HEK293 (cell line): Measurements from ENCODE around the gene KCTD15.

Experiments
- CTCF ChIA-PET: fragments of 350-600 bp; formaldehyde crosslinking; extraction: SDS; loops from one replicate; lab custom pipeline; 2021; ENCODE audit warnings: antibody characterized with exemption; lab: Yijun Ruan, JAX
- POLR2A ChIA-PET: fragments of 300-600 bp; formaldehyde crosslinking; extraction: SDS; loops from one replicate; lab custom pipeline; 2020; ENCODE audit warnings: antibody characterized with exemption, inconsistent platforms; lab: Yijun Ruan, JAX
- H3K27ac ChIP-seq: fragments of 200-500 bp; sonication (Bioruptor generic); 2 replicates; pipeline ENCODE4 v1.5.1; 2014; ENCODE audit warnings: low read depth, low read length, control low read depth, inconsistent platforms; ENCODE audit errors: extremely low read depth
- H3K36me3 ChIP-seq, 2 experiments: fragments of 200-500 bp in 1 of 2; sonication (Bioruptor generic) in 1 of 2; 1 replicate in 1 of 2; 2 replicates in 1 of 2; pipeline ENCODE4 v1.5.1; 2014 to 2017; ENCODE audit warnings: inconsistent platforms in 2 of 2, low read length in 2 of 2; ENCODE audit not compliant: control insufficient read depth in 2 of 2, insufficient read depth in 1 of 2
- H3K4me1 ChIP-seq: fragments of 200-500 bp; sonication (Bioruptor generic); 2 replicates; pipeline ENCODE4 v1.5.1; 2014; ENCODE audit warnings: mild to moderate bottlenecking, low read length, inconsistent platforms; ENCODE audit not compliant: control insufficient read depth, insufficient read depth
- H3K4me3 ChIP-seq: 2 replicates; pipeline ENCODE4 v1.5.1; 2011; ENCODE audit warnings: low read depth, mild to moderate bottlenecking, control low read depth, low read length, moderate library complexity
- H3K9me3 ChIP-seq: fragments of 200-500 bp; sonication (Bioruptor generic); 2 replicates; pipeline ENCODE4 v1.5.1; 2014; ENCODE audit warnings: low read depth, low read length, inconsistent platforms; ENCODE audit not compliant: control insufficient read depth, insufficient read depth
- FEZF1 ChIP-seq: fragments of 450-650 bp; formaldehyde crosslinking; IDR thresholded peaks from 2 replicates; pipeline ENCODE4 v1.5.1; 2016; ENCODE audit warnings: missing biosample characterization, missing genetic modification characterization
- KLF17 ChIP-seq: fragments of 450-650 bp; formaldehyde crosslinking; IDR thresholded peaks from 2 replicates; pipeline ENCODE4 v1.5.1; 2016; ENCODE audit warnings: missing biosample characterization, missing genetic modification characterization
- PRDM10 ChIP-seq: fragments of 450-650 bp; formaldehyde crosslinking; IDR thresholded peaks from 2 replicates; pipeline ENCODE4 v1.5.1; 2016; ENCODE audit warnings: missing biosample characterization, missing genetic modification characterization
- ZFHX2 ChIP-seq: fragments of 450-650 bp; formaldehyde crosslinking; conservative IDR thresholded peaks from 2 replicates; pipeline ENCODE4 v1.5.1; 2016; ENCODE audit warnings: missing biosample characterization, missing genetic modification characterization
- ZFP3 ChIP-seq: fragments of 450-650 bp; formaldehyde crosslinking; IDR thresholded peaks from 2 replicates; pipeline ENCODE4 v1.5.1; 2016; ENCODE audit warnings: low read depth, missing biosample characterization, missing genetic modification characterization
- ZIC2 ChIP-seq: fragments of 450-650 bp; formaldehyde crosslinking; IDR thresholded peaks from 2 replicates; pipeline ENCODE4 v1.5.1; 2016; ENCODE audit warnings: missing biosample characterization, missing genetic modification characterization
- ZNF26 ChIP-seq: fragments of 450-650 bp; formaldehyde crosslinking; IDR thresholded peaks from 2 replicates; pipeline ENCODE4 v1.5.1; 2016; ENCODE audit warnings: missing biosample characterization, missing genetic modification characterization
- ZNF426 ChIP-seq: fragments of 450-650 bp; formaldehyde crosslinking; IDR thresholded peaks from 2 replicates; pipeline ENCODE4 v1.5.1; 2017; ENCODE audit warnings: missing biosample characterization, missing genetic modification characterization, mild to moderate bottlenecking, inconsistent platforms, moderate library complexity
- ZNF501 ChIP-seq: fragments of 450-650 bp; formaldehyde crosslinking; IDR thresholded peaks from 2 replicates; pipeline ENCODE4 v1.5.1; 2016; ENCODE audit warnings: missing biosample characterization, missing genetic modification characterization
- ZNF549 ChIP-seq: fragments of 450-650 bp; IDR thresholded peaks from 2 replicates; pipeline ENCODE4 v1.5.1; 2018; ENCODE audit warnings: missing biosample characterization, missing genetic modification characterization, mild to moderate bottlenecking, inconsistent platforms, moderate library complexity
- ZNF561 ChIP-seq: fragments of 450-650 bp; IDR thresholded peaks from 2 replicates; pipeline ENCODE4 v1.5.1; 2018; ENCODE audit warnings: missing biosample characterization, missing genetic modification characterization, borderline replicate concordance
- ZNF837 ChIP-seq: fragments of 450-650 bp; formaldehyde crosslinking; IDR thresholded peaks from 2 replicates; pipeline ENCODE4 v1.5.1; 2016; ENCODE audit warnings: missing biosample characterization, missing genetic modification characterization
- ZSCAN4 ChIP-seq: fragments of 450-650 bp; formaldehyde crosslinking; IDR thresholded peaks from 2 replicates; pipeline ENCODE4 v1.5.1; 2017; ENCODE audit warnings: missing biosample characterization, missing genetic modification characterization

The KCTD15 gene

GRCh38 chr19:33799476-33799875 is 2.8 kb downstream of the KCTD15 start:
- Histone ChIP-seq H3K9me3 (no peaks in the 10 kb centered on the region), H3K27ac (no peak overlapping the region), H3K4me1 (peaks cover 17% of the 10 kb centered on the region), H3K36me3 (peaks cover 19 to 51% of the 10 kb centered on the region in 2 experiments), H3K4me3 (no peak overlapping the region)
- CTCF ChIA-PET: interaction anchor here (1.5 to 1.9 kb wide), 2 partner anchors 22 to 297 kb away, joined by 4 read pairs; no protein-coding TSS in a partner anchor
- TF ChIP-seq ZNF26 (no peak), ZFHX2 (tag by site-specific recombination) (no peak), ZNF837 (tag by site-specific recombination) (no peak), KLF17 (tag by site-specific recombination) (no peak), ZNF501 (tag by site-specific recombination) (no peak)
- POLR2A ChIA-PET: no interaction called here

- no peak overlapping the region for H3K27ac ChIP-seq
- peaks cover 25 to 57% of the 10 kb centered on the region in 2 experiments for H3K36me3 ChIP-seq
- H3K9me3 ChIP-seq: no peaks in the 10 kb centered on the region
- ChIA-PET POLR2A (no interaction called here), CTCF (interaction anchor here (1.5 to 1.9 kb wide), 2 partner anchors 22 to 296 kb away, joined by 4 read pairs; no protein-coding TSS in a partner anchor)
- peaks cover 10% of the 10 kb centered on the region for H3K4me1 ChIP-seq
- TF ChIP-seq ZNF549 (tag by site-specific recombination): no peak
- TF ChIP-seq ZIC2 (tag by site-specific recombination): peak; percentile 42; the same call in 1 of the 2 replicates
- TF ChIP-seq KLF17 (tag by site-specific recombination): 0 out of 2 replicates have a peak, but pooled peaks have one; percentile 14
- no peak for TF ChIP-seq PRDM10 (tag by site-specific recombination)
- TF ChIP-seq ZFP3 (tag by site-specific recombination): no peak
- TF ChIP-seq ZNF426: no peak
- peak; percentile 60 for TF ChIP-seq ZSCAN4 (tag by site-specific recombination)
- no peak for TF ChIP-seq ZNF561
- no peak for TF ChIP-seq FEZF1 (tag by site-specific recombination)
- no peak overlapping the region for H3K4me3 ChIP-seq
Measured at GRCh38 chr19:33800012-33800680, 3.5 kb downstream of the KCTD15 start.
